ENCODE measurements around the gene OCSTAMP.

DNA sequence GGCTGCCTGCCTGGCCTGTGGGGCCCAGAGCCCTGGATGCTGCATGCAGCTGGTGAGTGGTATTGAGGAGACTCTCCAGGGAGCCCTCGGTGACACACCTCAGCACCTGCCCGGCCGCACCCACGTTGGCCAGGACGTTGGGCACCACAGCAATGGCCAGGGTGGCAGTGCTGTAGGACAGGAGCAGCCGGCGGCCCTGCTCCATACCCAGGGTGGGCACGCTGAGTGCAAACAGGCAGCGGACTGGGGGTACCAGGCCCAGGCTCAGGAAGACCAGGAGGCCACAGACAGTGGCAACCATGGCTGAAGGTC lies 4.7 kb downstream of the OCSTAMP start:
- TF ChIP-seq POLR2A (IDR thresholded peaks at IDR 0.05), result no peak
- TF ChIP-seq, protein P1, sequence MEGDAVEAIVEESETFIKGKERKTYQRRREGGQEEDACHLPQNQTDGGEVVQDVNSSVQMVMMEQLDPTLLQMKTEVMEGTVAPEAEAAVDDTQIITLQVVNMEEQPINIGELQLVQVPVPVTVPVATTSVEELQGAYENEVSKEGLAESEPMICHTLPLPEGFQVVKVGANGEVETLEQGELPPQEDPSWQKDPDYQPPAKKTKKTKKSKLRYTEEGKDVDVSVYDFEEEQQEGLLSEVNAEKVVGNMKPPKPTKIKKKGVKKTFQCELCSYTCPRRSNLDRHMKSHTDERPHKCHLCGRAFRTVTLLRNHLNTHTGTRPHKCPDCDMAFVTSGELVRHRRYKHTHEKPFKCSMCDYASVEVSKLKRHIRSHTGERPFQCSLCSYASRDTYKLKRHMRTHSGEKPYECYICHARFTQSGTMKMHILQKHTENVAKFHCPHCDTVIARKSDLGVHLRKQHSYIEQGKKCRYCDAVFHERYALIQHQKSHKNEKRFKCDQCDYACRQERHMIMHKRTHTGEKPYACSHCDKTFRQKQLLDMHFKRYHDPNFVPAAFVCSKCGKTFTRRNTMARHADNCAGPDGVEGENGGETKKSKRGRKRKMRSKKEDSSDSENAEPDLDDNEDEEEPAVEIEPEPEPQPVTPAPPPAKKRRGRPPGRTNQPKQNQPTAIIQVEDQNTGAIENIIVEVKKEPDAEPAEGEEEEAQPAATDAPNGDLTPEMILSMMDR (IDR thresholded peaks at IDR 0.05), result no peak
